Activated T-helper 17 cell treated with anti-CD3 and anti-CD28 coated beads, Interleukin-2, amount 50 U/mL, for 72 hours (primary cell): ENCODE data around the gene CCM2. TPM values are rescaled to one million over a fixed set of nuclear protein-coding genes. Genes with fewer than 3 reads are reported as not detected.

Experiments used
- ATAC-seq: fragments of 150-1000 bp; cut with Tn5 transposase; replicated peaks from 2 replicates; pipeline ENCODE4 v1.10.0; 2021; ENCODE audit warnings: mild to moderate bottlenecking, moderate library complexity
- H3K27ac Mint-ChIP-seq: one replicate; pipeline ENCODE4 v1.8.0; 2022; ENCODE audit warnings: mixed read lengths
- H3K27me3 Mint-ChIP-seq: one replicate; pipeline ENCODE4 v1.8.0; 2022; ENCODE audit warnings: mixed read lengths
- H3K36me3 Mint-ChIP-seq: one replicate; pipeline ENCODE4 v1.8.0; 2022; ENCODE audit warnings: low read depth, mild to moderate bottlenecking, mixed read lengths
- H3K4me1 Mint-ChIP-seq: one replicate; pipeline ENCODE4 v1.8.0; 2022; ENCODE audit warnings: mixed read lengths
- H3K4me3 Mint-ChIP-seq: one replicate; pipeline ENCODE4 v1.8.0; 2022; ENCODE audit warnings: mild to moderate bottlenecking, mixed read lengths
- H3K9me3 Mint-ChIP-seq: one replicate; pipeline ENCODE4 v1.8.0; 2022; ENCODE audit warnings: mixed read lengths
- total RNA-seq, 2 donors: library from RNA; stranded (reverse); gene quantifications; one replicate each; pipeline ENCODE4 v1.2.3, GENCODE V29; 2022

The CCM2 gene
- total RNA-seq, 2 donors from 2014 or later = 69.8 to 79.3 TPM

- no peaks in the 10 kb centered on the region for H3K36me3 Mint-ChIP-seq
- no peak overlapping the region for H3K4me3 Mint-ChIP-seq
- peaks cover 6% of the 10 kb centered on the region for H3K4me1 Mint-ChIP-seq
- no peak overlapping the region for H3K27ac Mint-ChIP-seq
- no peaks in the 10 kb centered on the region for H3K9me3 Mint-ChIP-seq
- no peak for ATAC-seq
- peaks cover 6% of the 10 kb centered on the region for H3K27me3 Mint-ChIP-seq
Observed at GRCh38 chr7:45085619-45086200, 85.7 kb downstream of the CCM2 start.

DNA sequence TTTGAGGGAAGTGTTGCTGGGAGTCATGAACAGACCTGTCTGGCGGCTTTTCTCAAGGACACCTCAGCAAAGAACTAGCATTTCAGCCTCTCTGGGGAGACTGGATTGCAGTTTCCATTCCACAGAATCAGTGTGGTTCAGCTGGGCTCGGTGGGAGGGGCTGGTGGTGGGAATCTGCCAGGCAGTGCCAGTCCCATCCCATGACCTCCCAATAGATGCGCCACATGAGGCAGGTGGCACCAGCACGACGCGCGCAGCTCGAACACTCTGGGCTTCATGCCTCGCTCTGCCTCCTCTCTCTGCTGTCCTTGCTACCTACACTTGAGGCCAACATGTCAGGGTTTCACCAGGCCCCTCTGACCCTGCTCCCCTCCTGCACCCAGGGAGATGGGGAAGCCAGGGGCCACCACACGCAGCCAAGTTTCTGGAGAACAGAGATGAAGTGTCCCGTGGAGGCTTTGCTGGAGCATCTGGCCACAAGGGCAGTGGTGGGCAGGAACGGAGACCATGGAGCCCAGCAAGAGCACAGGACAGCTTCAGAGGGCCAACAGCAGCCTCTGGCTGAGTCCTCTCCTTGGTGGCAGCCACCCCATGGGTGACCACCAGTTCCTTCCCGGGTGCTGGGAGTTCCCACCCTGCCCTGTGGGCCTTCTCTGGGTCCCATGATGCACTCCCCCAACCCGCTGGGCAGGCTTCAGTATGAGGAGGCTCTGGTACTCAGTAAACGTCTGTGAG, 86.5 kb downstream of the CCM2 start:
- Mint-ChIP-seq H3K27me3 (peaks cover 6% of the 10 kb centered on the region), H3K4me1 (peaks cover 6% of the 10 kb centered on the region), H3K9me3 (no peaks in the 10 kb centered on the region), H3K36me3 (no peaks in the 10 kb centered on the region), H3K4me3 (no peak overlapping the region), H3K27ac (no peak overlapping the region)
- ATAC-seq = no peak

- no peaks in the 10 kb centered on the region for H3K9me3 Mint-ChIP-seq
- ATAC-seq = no peak
- H3K4me3 Mint-ChIP-seq = peak overlapping the region; percentile 45
- H3K4me1 Mint-ChIP-seq = peaks cover 6% of the 10 kb centered on the region
- H3K27ac Mint-ChIP-seq = no peak overlapping the region
- H3K27me3 Mint-ChIP-seq = peaks cover 6% of the 10 kb centered on the region
- H3K36me3 Mint-ChIP-seq = no peaks in the 10 kb centered on the region
Observed at GRCh38 chr7:45087301-45088145, 87.5 kb downstream of the CCM2 start.

DNA sequence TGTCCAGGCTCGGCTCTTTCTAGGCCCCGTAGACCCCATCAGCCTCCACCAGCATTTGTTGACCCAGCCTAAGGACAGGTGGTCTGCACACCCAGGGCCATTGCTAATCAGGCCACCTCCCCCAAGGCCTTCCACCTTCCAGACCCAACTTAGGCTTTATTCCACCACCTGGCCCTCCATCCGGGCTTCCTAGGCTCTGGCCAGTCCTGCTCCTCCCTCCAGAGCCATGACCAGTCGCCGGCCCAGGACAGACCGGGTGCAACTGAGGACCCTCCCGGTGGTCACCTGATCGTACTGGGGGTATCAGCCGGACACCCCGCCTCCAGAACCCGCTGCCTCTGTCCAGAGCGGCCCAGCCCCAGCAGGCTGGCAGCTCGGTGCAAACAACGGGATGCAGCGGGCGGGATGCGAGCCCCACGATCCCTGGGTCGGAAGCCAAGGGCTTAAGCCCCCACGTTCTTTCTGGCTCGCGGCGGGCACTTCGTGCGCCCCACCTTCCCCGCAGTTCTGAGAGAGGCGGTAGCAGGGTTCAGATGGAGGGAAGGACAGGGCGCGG, 88.2 kb downstream of the CCM2 start:
- H3K4me3 Mint-ChIP-seq = peak overlapping the region; percentile 45
- H3K27ac Mint-ChIP-seq = no peak overlapping the region
- H3K36me3 Mint-ChIP-seq = no peaks in the 10 kb centered on the region
- peaks cover 6% of the 10 kb centered on the region for H3K27me3 Mint-ChIP-seq
- ATAC-seq = no peak
- H3K9me3 Mint-ChIP-seq = no peaks in the 10 kb centered on the region
- peaks cover 6% of the 10 kb centered on the region for H3K4me1 Mint-ChIP-seq

- H3K36me3 Mint-ChIP-seq = no peaks in the 10 kb centered on the region
- H3K27me3 Mint-ChIP-seq = peaks cover 6% of the 10 kb centered on the region
- H3K4me3 Mint-ChIP-seq = peak within 1 kb of the TSS; percentile 70
- H3K9me3 Mint-ChIP-seq = no peaks in the 10 kb centered on the region
- ATAC-seq = peak; percentile 58
- H3K4me1 Mint-ChIP-seq = peaks cover 6% of the 10 kb centered on the region
- peak within 1 kb of the TSS; percentile 71 for H3K27ac Mint-ChIP-seq
Observed at GRCh38 chr7:45088821-45089340, 88.9 kb downstream of the CCM2 start, which contains the start of gene NACAD. NACAD (minus strand) TSS chr7:45088969; CDS start chr7:45088894, 75 bp downstream.

DNA sequence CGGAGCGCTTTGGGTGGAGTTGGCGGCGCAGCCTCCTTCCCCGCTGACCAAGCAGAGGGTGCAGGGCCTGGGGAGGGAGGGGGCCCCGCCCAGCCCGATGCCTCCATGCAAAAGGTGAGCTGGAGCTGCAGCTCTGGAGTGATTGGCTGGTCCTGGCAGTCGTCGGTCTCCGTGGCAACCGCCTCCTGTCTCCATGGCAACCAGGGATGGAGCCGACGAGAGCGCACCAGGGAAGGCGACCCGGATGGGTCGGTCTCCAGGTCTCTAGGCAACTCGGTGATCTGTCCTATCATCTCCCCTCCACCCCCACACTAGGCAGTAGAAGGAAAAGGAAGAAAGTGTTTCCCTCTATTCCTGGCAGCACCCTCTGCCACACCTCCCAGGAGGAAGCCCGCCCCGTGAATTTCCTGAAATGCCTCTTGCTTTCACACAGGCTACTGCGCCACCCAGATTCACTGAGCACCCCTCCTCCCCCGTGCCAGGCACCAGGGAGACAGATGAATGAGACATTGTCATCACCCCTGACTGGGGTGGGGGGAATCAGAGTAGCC, 89.4 kb downstream of the CCM2 start:
- peak; percentile 78 for ATAC-seq
- Mint-ChIP-seq H3K36me3 (no peaks in the 10 kb centered on the region), H3K27ac (peak overlapping the region; percentile 71), H3K9me3 (no peaks in the 10 kb centered on the region), H3K4me1 (peaks cover 6% of the 10 kb centered on the region), H3K4me3 (peak overlapping the region; percentile 70), H3K27me3 (peaks cover 6% of the 10 kb centered on the region)

GRCh38 chr7:45092100-45092930, 92.3 kb downstream of the CCM2 start:
- Mint-ChIP-seq H3K27me3 (peaks cover 6% of the 10 kb centered on the region), H3K9me3 (no peaks in the 10 kb centered on the region), H3K27ac (no peak overlapping the region), H3K36me3 (no peaks in the 10 kb centered on the region), H3K4me3 (no peak overlapping the region), H3K4me1 (peaks cover 6% of the 10 kb centered on the region)
- ATAC-seq = no peak

GRCh38 chr7:45092931-45093235, 92.9 kb downstream of the CCM2 start:
- H3K27ac Mint-ChIP-seq = no peak overlapping the region
- peaks cover 6% of the 10 kb centered on the region for H3K27me3 Mint-ChIP-seq
- no peak for ATAC-seq
- no peaks in the 10 kb centered on the region for H3K36me3 Mint-ChIP-seq
- H3K9me3 Mint-ChIP-seq = no peaks in the 10 kb centered on the region
- H3K4me1 Mint-ChIP-seq = peaks cover 6% of the 10 kb centered on the region
- H3K4me3 Mint-ChIP-seq = no peak overlapping the region

DNA sequence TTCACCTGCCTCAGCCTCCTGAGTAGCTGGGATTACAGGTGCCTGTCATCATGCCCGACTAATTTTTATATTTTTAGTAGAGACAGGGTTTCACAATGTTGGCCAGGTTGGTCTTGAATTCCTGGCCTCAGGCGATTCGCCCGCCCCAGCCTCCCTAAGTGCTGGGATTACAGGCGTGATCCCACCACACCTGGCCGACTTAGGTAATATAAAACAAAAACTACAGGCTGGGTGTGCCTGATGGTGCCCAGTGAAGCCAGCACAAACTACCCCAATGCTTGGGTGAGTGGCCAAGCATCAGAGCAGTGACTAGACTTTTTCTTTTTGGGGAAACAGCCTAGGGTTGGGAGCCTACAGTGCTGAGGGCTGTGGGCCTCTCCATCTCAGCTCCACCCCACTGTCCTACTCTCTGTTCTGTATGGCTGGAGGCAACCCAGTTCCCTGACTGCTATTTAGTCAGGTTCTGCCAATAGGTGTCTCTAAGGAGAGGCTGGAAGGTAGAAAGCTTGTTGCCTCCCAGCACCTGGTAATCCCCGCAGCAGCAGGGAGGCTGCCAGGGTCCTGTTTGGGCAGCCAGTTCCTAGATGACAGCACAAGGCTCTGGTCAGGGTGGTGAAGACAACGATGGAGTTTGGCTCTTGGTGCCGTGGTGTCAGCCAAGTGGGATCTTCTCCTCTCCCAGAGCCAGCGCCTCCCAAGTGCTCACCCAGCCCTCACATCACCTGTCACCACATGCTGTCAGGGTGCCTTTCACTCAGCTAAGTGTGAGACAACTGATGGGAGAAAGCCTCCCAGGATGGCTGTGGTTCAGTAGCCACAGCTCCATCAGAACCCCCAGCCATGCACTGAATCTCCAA, 99.2 kb downstream of the CCM2 start:
- no peak for ATAC-seq
- Mint-ChIP-seq H3K27ac (no peak overlapping the region), H3K36me3 (peaks cover 49% of the 10 kb centered on the region)

GRCh38 chr7:45099891-45100760, 100.1 kb downstream of the CCM2 start:
- no peak for ATAC-seq
- H3K36me3 Mint-ChIP-seq = peaks cover 58% of the 10 kb centered on the region

More for the DNA sequence above, 99.2 kb downstream of the CCM2 start:
- Mint-ChIP-seq H3K4me3 (no peak overlapping the region), H3K4me1 (no peaks in the 10 kb centered on the region), H3K27me3 (no peaks in the 10 kb centered on the region), H3K9me3 (no peaks in the 10 kb centered on the region)

GRCh38 chr7:45100761-45101480, 100.9 kb downstream of the CCM2 start:
- H3K4me3 Mint-ChIP-seq = no peak overlapping the region
- H3K9me3 Mint-ChIP-seq = no peaks in the 10 kb centered on the region
- H3K36me3 Mint-ChIP-seq = peaks cover 66% of the 10 kb centered on the region
- ATAC-seq = no peak
- no peak overlapping the region for H3K27ac Mint-ChIP-seq
- H3K27me3 Mint-ChIP-seq = no peaks in the 10 kb centered on the region
- no peaks in the 10 kb centered on the region for H3K4me1 Mint-ChIP-seq

More at GRCh38 chr7:45099891-45100760, 100.1 kb downstream of the CCM2 start:
- Mint-ChIP-seq H3K27me3 (no peaks in the 10 kb centered on the region), H3K27ac (no peak overlapping the region), H3K9me3 (no peaks in the 10 kb centered on the region), H3K4me3 (no peak overlapping the region), H3K4me1 (no peaks in the 10 kb centered on the region)

DNA sequence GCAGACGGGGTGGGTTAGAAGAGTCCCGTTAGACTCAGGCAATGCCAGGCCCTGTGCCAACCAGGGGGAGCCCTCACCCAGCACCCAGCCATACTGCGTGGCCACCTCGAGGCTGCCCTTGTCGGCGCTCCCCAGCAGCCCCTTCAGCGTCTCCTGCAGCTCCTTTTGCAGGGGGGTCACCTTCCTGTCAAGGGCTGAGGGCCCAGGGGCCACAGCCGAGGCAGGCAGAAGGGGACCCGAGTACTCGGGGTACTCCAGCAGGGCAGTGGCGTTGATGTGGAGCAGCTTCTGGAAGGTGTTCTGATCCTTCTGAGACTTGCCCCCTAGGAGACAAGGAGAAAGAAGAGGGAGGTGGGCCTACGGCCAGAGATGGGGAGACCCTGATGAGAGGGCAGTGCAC, 101.7 kb downstream of the CCM2 start:
- no peak for ATAC-seq
- Mint-ChIP-seq H3K27me3 (no peaks in the 10 kb centered on the region), H3K4me1 (no peaks in the 10 kb centered on the region), H3K4me3 (no peak overlapping the region), H3K27ac (no peak overlapping the region), H3K36me3 (peaks cover 74% of the 10 kb centered on the region), H3K9me3 (no peaks in the 10 kb centered on the region)
